Neural cell (in vitro differentiated cells): ENCODE data around the gene IPO13. TPM values are rescaled to one million over a fixed set of nuclear protein-coding genes. Genes with fewer than 3 reads are reported as not detected.

Experiments used
- H2AFZ ChIP-seq: fragments of 200-600, 300-800 bp; sonication (generic), shearing (Covaris generic); 2 replicates; pipeline ENCODE4 v1.6.0; 2014; ENCODE audit warnings: low read depth, mild to moderate bottlenecking, antibody characterized with exemption, low read length, moderate library complexity
- H3F3A ChIP-seq: fragments of 200-600 bp; shearing (Covaris generic); 2 replicates; pipeline ENCODE4 v1.6.1; 2016; ENCODE audit warnings: mild to moderate bottlenecking, moderate library complexity, mixed read lengths, antibody characterized with exemption, low read length; ENCODE audit not compliant: insufficient read depth, poor library complexity, severe bottlenecking
- H3K27ac ChIP-seq: fragments of 200-600, 300-800 bp; sonication (generic), shearing (Covaris generic); 2 replicates; pipeline ENCODE4 v1.5.1; 2014; ENCODE audit warnings: mild to moderate bottlenecking, low read length, moderate library complexity
- H3K27me3 ChIP-seq: fragments of 300-800, 200-600 bp; sonication (generic), shearing (Covaris generic); 2 replicates; pipeline ENCODE4 v1.6.0; 2014; ENCODE audit warnings: mild to moderate bottlenecking, low read depth, low read length, moderate library complexity; ENCODE audit not compliant: insufficient read depth
- H3K36me3 ChIP-seq: fragments of 300-800, 200-600 bp; sonication (generic), shearing (Covaris generic); 2 replicates; pipeline ENCODE4 v1.5.1; 2014; ENCODE audit warnings: mild to moderate bottlenecking, antibody characterized with exemption, low read length, moderate library complexity; ENCODE audit not compliant: insufficient read depth
- H3K4me2 ChIP-seq: fragments of 300-800, 200-600 bp; sonication (generic), shearing (Covaris generic); 2 replicates; pipeline ENCODE4 v1.6.0; 2014; ENCODE audit warnings: mild to moderate bottlenecking, low read length
- H3K4me3 ChIP-seq: fragments of 300-800, 200-600 bp; sonication (generic), shearing (Covaris generic); 2 replicates; pipeline ENCODE4 v1.5.1; 2014; ENCODE audit warnings: mild to moderate bottlenecking, low read length, moderate library complexity
- H3K79me2 ChIP-seq: fragments of 200-600 bp; shearing (Covaris generic); replicated peaks from 2 replicates; pipeline ENCODE4 v1.6.0; 2014; ENCODE audit warnings: mild to moderate bottlenecking, low read length, moderate library complexity; ENCODE audit not compliant: insufficient read depth
- H3K9ac ChIP-seq: fragments of 300-800, 200-600 bp; sonication (generic), shearing (Covaris generic); 2 replicates; pipeline ENCODE4 v1.6.1; 2016; ENCODE audit warnings: mild to moderate bottlenecking, low read length, mixed read lengths
- H3K9me2 ChIP-seq: fragments of 200-600 bp; shearing (Covaris generic); 2 replicates; pipeline ENCODE4 v1.6.1; 2016; ENCODE audit warnings: mild to moderate bottlenecking, low read length, mixed read lengths; ENCODE audit not compliant: insufficient read depth
- H3K9me3 ChIP-seq: fragments of 200-600, 300-800 bp; sonication (generic), shearing (Covaris generic); 2 replicates; pipeline ENCODE4 v1.6.1; 2016; ENCODE audit warnings: mild to moderate bottlenecking, mixed run types, low read length, moderate library complexity, mixed read lengths
- H4K20me1 ChIP-seq: fragments of 200-600 bp; shearing (Covaris generic); 2 replicates; pipeline ENCODE4 v1.6.1; 2016; ENCODE audit warnings: mild to moderate bottlenecking, mixed run types; ENCODE audit not compliant: insufficient read depth
- EP300 ChIP-seq: fragments of 450-650 bp; conservative IDR thresholded peaks from 2 replicates; pipeline ENCODE4 v1.6.1; 2014; ENCODE audit warnings: antibody characterized with exemption, mild to moderate bottlenecking, moderate library complexity; ENCODE audit not compliant: poor library complexity, severe bottlenecking
- EZH2 ChIP-seq: fragments of 200-600, 300-800 bp; shearing (Covaris generic), sonication (generic); IDR thresholded peaks from 2 replicates; pipeline ENCODE4 v1.6.1; 2014; ENCODE audit warnings: antibody characterized with exemption, low read length, borderline replicate concordance, mild to moderate bottlenecking; ENCODE audit not compliant: insufficient read depth, poor library complexity, severe bottlenecking
- POLR2AphosphoS5 ChIP-seq: IDR thresholded peaks from 2 replicates; pipeline ENCODE4 v1.6.1; 2012
- RAD21 ChIP-seq: fragments of 450-650 bp; conservative IDR thresholded peaks from 2 replicates; pipeline ENCODE4 v1.6.1; 2014; ENCODE audit warnings: antibody characterized with exemption, mild to moderate bottlenecking, moderate library complexity
- REST ChIP-seq: IDR thresholded peaks from 2 replicates; pipeline ENCODE4 v1.6.1; 2012; ENCODE audit warnings: borderline replicate concordance
- SMC3 ChIP-seq: fragments of 450-650 bp; conservative IDR thresholded peaks from 2 replicates; pipeline ENCODE4 v1.6.1; 2014; ENCODE audit warnings: antibody characterized with exemption, mild to moderate bottlenecking, moderate library complexity; ENCODE audit not compliant: poor library complexity
- TAF1 ChIP-seq: IDR thresholded peaks from 2 replicates; pipeline ENCODE4 v1.6.1; 2012; ENCODE audit warnings: low read depth
- polyA plus RNA-seq: library from polyadenylated mRNA; depleted of rRNA; stranded (reverse); fragments of >200 nt; gene quantifications from 2 replicates; pipeline ENCODE4 v1.2.3, GENCODE V29; 2014
- TF ChIP-seq, protein P1 (sequence below): fragments of 450-650 bp; IDR thresholded peaks from 2 replicates; pipeline ENCODE4 v1.5.1; 2014; ENCODE audit warnings: antibody characterized with exemption, mild to moderate bottlenecking, moderate library complexity; ENCODE audit not compliant: poor library complexity, severe bottlenecking

The IPO13 gene
- polyA plus RNA-seq, 1 donor from 2014 or later, result 29.8 TPM

- Histone ChIP-seq H3K27ac (no peak overlapping the region), H3K4me3 (no peak overlapping the region)
- no peak for TF ChIP-seq RAD21
- no peak for TF ChIP-seq EZH2
- TF ChIP-seq POLR2AphosphoS5, result no peak
- TF ChIP-seq REST, result no peak
- no peak for TF ChIP-seq TAF1
- TF ChIP-seq, protein P1, sequence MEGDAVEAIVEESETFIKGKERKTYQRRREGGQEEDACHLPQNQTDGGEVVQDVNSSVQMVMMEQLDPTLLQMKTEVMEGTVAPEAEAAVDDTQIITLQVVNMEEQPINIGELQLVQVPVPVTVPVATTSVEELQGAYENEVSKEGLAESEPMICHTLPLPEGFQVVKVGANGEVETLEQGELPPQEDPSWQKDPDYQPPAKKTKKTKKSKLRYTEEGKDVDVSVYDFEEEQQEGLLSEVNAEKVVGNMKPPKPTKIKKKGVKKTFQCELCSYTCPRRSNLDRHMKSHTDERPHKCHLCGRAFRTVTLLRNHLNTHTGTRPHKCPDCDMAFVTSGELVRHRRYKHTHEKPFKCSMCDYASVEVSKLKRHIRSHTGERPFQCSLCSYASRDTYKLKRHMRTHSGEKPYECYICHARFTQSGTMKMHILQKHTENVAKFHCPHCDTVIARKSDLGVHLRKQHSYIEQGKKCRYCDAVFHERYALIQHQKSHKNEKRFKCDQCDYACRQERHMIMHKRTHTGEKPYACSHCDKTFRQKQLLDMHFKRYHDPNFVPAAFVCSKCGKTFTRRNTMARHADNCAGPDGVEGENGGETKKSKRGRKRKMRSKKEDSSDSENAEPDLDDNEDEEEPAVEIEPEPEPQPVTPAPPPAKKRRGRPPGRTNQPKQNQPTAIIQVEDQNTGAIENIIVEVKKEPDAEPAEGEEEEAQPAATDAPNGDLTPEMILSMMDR, result no peak
- TF ChIP-seq SMC3, result no peak
- no peak for TF ChIP-seq EP300
These were observed 64.3 kb downstream of the IPO13 start for GRCh38 chr1:44010935-44011471.

DNA sequence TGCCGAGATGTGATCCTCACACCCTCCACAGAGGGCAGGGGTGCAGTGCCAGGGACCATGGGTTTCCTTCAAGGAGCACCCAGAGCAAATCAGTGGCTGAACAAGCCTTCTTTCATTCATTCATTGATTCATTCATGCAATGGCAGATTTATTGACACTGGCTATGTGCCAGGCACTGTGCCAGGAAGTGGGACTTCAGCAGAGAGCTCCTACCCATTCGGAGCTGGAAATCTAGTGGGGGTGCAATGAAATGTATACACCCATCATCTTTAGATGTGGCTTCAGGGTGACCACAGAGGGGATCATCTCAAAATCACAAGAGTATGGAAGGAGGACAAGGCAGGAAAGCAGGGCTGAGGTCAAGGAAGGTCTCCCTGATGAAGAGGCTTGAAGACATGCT, 65.7 kb downstream of the IPO13 start:
- no peaks in the 10 kb centered on the region for H3K9me2 ChIP-seq
- H4K20me1 ChIP-seq, result no peaks in the 10 kb centered on the region
- no peaks in the 10 kb centered on the region for H3K27me3 ChIP-seq
- no peak overlapping the region for H3K27ac ChIP-seq
- TF ChIP-seq, protein P1, result no peak
- TF ChIP-seq POLR2AphosphoS5 (no peak), EZH2 (no peak), TAF1 (no peak), EP300 (no peak), RAD21 (no peak)
- H3K9ac ChIP-seq, result no peak overlapping the region
- H3K4me2 ChIP-seq, result no peak overlapping the region
- no peaks in the 10 kb centered on the region for H3K9me3 ChIP-seq
- no peak overlapping the region for H3K4me3 ChIP-seq
- H3K79me2 ChIP-seq, result no peaks in the 10 kb centered on the region
- no peaks in the 10 kb centered on the region for H3F3A ChIP-seq
- H3K36me3 ChIP-seq, result no peaks in the 10 kb centered on the region
- no peak overlapping the region for H2AFZ ChIP-seq

More at GRCh38 chr1:44010935-44011471, 64.3 kb downstream of the IPO13 start:
- H3K79me2 ChIP-seq, result no peaks in the 10 kb centered on the region
- H3K36me3 ChIP-seq, result no peaks in the 10 kb centered on the region
- H3K9ac ChIP-seq, result no peak overlapping the region
- H3K4me2 ChIP-seq, result no peak overlapping the region
- H3F3A ChIP-seq, result no peaks in the 10 kb centered on the region
- no peaks in the 10 kb centered on the region for H4K20me1 ChIP-seq
- H3K9me3 ChIP-seq, result no peaks in the 10 kb centered on the region
- H3K27me3 ChIP-seq, result no peaks in the 10 kb centered on the region
- no peaks in the 10 kb centered on the region for H3K9me2 ChIP-seq
- H2AFZ ChIP-seq, result no peak overlapping the region
